Suppressor macrophage (primary cell): Measurements from ENCODE around the gene GPBP1L1.
A peak's percentile ranks its signal among the peaks of the same experiment; 100 is the strongest.

Experiments used
- DNase-seq, 4 experiments: peaks; one replicate each; pipeline ENCODE4 v3.0.0-alpha.2; 2020 to 2022

The GPBP1L1 gene

GRCh38 chr1:45585496-45586075, 100.7 kb downstream of the GPBP1L1 start:
- no peak for DNase-seq

- no peak for DNase-seq
Measured at GRCh38 chr1:45585110-45585426, 101.3 kb downstream of the GPBP1L1 start.

- DNase-seq = peak; percentile 90 to 96 (median 94)
Measured at GRCh38 chr1:45584351-45585109, 101.8 kb downstream of the GPBP1L1 start.

- DNase-seq = peak; percentile 89 to 93 (median 92)
Measured at GRCh38 chr1:45583666-45584350, 102.5 kb downstream of the GPBP1L1 start, which contains the start of gene NASP. Gene NASP (plus strand): TSS chr1:45584041. CDS start chr1:45584147, 106 bp downstream.

- peak; percentile 96 to 98 (median 98) for DNase-seq
Measured at GRCh38 chr1:45583264-45583665, 103.1 kb downstream of the GPBP1L1 start.
